HFF-Myc (cell line): ENCODE results near the gene SUSD3.

Source experiments
- DNase-seq: peaks from one replicate; pipeline ENCODE4 v3.0.0-alpha.2; 2011; ENCODE audit warnings: low read depth; ENCODE audit errors: extremely low read depth
- H3K4me3 ChIP-seq: replicated peaks from 2 replicates; pipeline ENCODE4 v1.5.1; 2011; ENCODE audit warnings: low read depth, mild to moderate bottlenecking, control low read depth, low read length
- TF ChIP-seq, protein P1 (sequence below): IDR thresholded peaks from 2 replicates; pipeline ENCODE4 v1.5.1; 2012; ENCODE audit warnings: mild to moderate bottlenecking, low read depth, low read length, control low read depth; ENCODE audit errors: missing control alignments

The SUSD3 gene

DNA sequence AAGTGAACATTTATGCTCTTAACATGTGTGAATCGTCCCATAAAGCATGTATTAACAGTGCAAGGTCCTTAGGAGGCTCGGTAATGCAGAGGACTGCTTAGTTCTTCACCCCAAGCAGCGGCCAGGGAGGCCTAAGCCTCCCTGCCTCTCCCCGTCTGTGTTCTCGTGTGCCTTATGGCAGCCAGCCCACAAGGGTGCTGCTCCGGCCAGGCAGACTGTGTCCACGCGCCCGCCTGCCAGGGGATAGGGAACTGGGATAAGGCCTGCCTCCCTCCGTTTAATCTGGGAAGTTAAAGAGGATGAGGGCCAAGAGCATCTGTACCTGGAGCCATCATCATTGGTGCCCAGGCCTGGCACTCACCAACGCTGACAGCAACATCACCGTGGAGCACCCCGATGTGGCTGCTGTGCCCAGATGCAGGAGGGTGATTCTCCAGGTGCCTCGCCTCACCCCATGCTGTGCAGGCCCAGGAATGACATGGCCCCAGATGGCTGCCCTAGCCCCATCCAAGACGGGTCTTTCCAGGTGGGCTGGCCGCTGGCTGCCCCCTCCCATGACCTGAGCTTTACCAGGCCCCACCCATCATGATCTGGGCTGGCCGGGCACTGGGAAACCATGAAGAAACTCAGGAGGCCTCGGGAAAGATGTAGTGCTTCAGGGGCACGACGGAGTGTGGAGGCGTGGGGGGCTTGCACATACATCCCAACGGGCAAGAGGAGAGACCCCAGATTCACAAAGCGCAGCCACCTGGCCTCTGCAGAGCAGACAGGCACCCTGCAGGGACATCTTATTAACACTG lies 35.6 kb upstream of the SUSD3 start:
- TF ChIP-seq, protein P1, sequence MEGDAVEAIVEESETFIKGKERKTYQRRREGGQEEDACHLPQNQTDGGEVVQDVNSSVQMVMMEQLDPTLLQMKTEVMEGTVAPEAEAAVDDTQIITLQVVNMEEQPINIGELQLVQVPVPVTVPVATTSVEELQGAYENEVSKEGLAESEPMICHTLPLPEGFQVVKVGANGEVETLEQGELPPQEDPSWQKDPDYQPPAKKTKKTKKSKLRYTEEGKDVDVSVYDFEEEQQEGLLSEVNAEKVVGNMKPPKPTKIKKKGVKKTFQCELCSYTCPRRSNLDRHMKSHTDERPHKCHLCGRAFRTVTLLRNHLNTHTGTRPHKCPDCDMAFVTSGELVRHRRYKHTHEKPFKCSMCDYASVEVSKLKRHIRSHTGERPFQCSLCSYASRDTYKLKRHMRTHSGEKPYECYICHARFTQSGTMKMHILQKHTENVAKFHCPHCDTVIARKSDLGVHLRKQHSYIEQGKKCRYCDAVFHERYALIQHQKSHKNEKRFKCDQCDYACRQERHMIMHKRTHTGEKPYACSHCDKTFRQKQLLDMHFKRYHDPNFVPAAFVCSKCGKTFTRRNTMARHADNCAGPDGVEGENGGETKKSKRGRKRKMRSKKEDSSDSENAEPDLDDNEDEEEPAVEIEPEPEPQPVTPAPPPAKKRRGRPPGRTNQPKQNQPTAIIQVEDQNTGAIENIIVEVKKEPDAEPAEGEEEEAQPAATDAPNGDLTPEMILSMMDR, result no peak
- no peak for DNase-seq
- no peak overlapping the region for H3K4me3 ChIP-seq

DNA sequence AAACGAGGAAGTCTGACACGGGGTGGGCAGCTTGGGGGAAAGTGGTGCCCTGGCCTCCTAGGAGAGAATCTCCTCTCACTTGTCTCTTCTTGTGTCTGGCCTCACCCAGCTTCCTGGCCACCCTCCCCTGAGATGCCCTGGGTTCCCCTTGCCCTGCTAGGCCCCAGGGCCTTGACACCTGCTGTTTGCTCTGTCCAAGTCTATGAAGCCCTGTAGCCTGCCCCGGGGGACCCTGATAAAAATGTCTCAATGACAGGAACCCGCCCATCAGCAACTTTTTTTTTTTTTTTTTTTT lies 35.0 kb upstream of the SUSD3 start:
- DNase-seq, result no peak
- no peak overlapping the region for H3K4me3 ChIP-seq
- TF ChIP-seq, protein P1, result no peak

DNA sequence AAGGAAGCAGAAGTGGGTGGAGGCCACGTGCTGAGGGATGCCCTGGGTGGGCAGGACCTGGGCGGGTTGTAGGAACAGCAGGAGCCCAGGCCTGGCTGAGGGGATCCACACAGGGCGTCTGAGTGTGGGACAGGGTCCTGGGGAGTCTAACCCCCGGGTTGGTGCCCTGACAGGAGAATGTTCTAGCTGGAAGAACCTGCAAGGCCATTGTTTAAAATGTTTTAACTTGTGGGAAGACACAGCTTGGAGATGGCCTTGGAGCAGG lies 33.9 kb upstream of the SUSD3 start:
- no peak overlapping the region for H3K4me3 ChIP-seq
- DNase-seq, result no peak
- TF ChIP-seq, protein P1, result no peak

DNA sequence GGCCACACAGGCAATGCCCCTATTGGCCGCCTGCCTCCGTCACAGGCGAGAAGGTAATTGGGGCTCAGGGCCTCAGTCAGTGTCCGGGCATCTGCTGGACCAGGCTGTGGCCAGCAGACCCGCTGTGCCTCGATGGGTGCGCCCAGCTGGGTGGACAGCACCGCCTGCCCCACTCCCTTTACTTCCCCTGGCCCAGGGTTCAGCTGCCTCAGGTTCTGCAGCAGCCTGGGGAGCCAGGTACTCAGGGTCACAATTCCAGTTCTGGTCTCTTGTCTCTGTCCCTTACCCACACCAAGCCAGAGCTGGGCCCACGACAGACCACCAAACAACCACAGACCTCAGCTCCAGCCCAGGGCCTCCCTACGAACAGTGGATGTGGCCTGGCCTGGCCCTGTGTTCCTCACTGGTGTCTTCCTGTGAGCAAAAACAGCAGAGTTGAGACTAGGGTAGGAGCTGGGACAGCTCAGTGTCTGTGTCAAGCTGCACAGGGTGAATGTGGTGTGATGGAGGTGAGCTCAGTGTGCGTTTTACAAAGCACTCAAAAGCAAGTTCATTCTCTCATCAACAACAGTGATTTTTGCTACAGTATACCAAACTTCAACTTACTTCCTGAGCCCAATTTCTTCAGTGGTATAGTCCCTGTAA lies 33.4 kb upstream of the SUSD3 start:
- TF ChIP-seq, protein P1, result no peak
- DNase-seq, result no peak
- H3K4me3 ChIP-seq, result no peak overlapping the region

DNA sequence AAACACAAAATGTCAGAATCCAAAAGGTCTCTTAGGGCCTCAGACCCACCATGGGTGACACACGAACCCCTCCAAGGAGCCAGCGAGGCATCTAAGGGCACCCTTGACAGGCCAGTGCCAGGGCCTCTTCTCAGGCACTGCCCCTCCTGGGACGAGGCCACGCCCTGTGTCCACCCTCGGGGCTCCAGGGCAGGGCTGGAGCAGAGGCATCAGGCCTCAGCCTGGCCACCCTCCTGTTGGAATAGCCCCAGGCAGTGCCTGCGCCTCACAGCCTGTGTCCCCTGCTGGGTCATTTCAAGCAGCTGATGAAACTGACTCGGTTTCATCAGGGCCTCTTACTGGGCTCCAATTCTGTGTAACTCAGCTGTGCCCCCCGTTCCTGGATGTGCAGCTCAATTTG lies 32.8 kb upstream of the SUSD3 start:
- no peak for DNase-seq
- TF ChIP-seq, protein P1, result no peak
- no peak overlapping the region for H3K4me3 ChIP-seq

DNA sequence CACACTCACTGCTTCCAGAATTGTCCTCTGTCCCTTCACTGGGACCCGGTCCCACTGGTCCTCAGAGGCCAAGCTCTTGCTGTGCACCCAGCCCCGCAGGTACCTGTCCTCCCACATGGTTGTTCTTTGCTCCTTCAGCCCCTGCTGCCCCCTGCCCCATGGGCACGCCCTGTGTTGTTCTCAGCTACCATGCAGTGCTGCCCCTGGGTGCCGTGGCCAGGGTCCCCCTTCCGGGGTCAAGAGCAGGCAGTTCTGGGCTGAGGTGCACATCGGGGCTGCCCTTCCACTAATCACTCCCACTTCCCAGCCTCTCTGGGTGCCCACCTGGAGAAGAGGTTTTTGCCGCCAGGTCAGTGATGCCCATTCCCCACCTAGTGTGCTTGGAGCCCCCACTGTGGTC lies 31.9 kb upstream of the SUSD3 start:
- TF ChIP-seq, protein P1, result no peak

DNA sequence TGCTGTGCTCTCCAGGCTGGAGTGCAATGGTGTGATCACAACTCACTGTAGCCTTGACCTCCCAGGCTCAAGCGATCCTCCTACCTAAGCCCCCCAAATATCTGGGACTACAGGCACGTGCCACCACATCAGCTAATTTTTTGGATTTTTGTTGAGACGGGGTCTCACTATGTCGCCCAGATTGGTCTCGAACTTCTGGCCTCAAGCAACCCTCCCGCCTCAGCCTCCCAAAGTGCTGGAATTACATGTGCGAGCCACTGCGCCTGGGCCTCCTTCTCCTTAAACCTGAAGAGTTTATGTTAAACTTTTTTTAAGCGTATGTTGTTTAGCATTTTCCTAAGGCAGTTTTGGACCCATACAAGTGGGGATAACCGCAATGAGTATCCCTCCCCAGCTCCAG lies 30.8 kb upstream of the SUSD3 start:
- TF ChIP-seq, protein P1, result no peak
- no peak overlapping the region for H3K4me3 ChIP-seq
- no peak for DNase-seq

More for the DNA sequence above, 31.9 kb upstream of the SUSD3 start:
- H3K4me3 ChIP-seq, result no peak overlapping the region
- no peak for DNase-seq
